ENCODE data around the gene SH3BGRL.

GRCh38 chrX:81206476-81206875, 4.6 kb downstream of the SH3BGRL start:
- TF ChIP-seq CTCF (IDR thresholded peaks at IDR 0.05) (no peak), POLR2A (IDR thresholded peaks at IDR 0.05) (no peak), EP300 (IDR thresholded peaks at IDR 0.05) (no peak)
